ENCODE data around the gene GPC6. TPM values are rescaled to one million over a fixed set of nuclear protein-coding genes. Genes with fewer than 3 reads are reported as not detected.

Gene GPC6
- total and polyA plus RNA-seq, 9 of the 15 experiments (the other 6 are each of a cell fraction or from before 2014, with no cell fraction given) = under 0.01 to 0.20 (median 0.01) TPM; not detected in 4

DNA sequence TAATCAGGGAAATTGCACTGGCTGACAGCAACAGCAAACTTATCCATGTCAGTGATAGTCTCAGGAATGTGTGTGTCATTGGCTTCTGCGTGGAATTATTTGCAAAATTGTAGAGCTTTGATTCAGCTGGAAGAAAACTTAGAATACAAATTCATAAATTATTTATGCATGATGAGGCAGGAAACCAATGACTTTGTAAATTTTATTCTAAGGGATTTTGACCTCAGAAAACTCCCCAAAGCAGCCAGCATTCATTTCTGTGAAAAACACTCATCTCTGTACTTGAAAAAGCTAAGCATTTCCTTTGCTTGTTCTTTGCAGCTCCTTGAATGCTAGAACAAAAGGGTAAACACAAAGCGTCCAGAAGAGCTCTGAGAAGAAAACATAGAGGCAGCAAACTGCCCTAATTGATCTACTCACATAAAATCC is 1090.5 kb downstream of the GPC6 start:
- H3K4me2 ChIP-seq (ENCODE audit: insufficient read depth, low read length) = no peak overlapping the region
- H3K36me3 ChIP-seq (ENCODE audit: control insufficient read depth, insufficient read depth, low read length) = no peaks in the 10 kb centered on the region
- ChIA-PET CTCF (ENCODE audit: low intra/inter-chr PET ratio) (no interaction called here), POLR2A (no interaction called here)
- ATAC-seq = no peak
- no TSS peak for BruUV-seq (replicated peaks)
- intact Hi-C loops (cut with micrococcal nuclease) (no loop called here), in situ Hi-C loops (cut with MboI) (no loop called here)
- no peak overlapping the region for H3K27ac ChIP-seq (ENCODE audit: extremely low read depth, low read depth, low read length)
- 0% methylated on average over 2 of the region's 2 CpGs for WGBS (ENCODE audit: insufficient coverage, low coverage, missing lambda C conversion rate)
- no peak overlapping the region for H3K4me3 ChIP-seq
- H2AFZ ChIP-seq (ENCODE audit: low read depth, low read length) = no peak overlapping the region
- no peaks in the 10 kb centered on the region for H3K9me3 ChIP-seq (replicated peaks; ENCODE audit: control insufficient read depth, insufficient read depth, low read depth, low read length)
- FAIRE-seq = no peak
- no peaks in the 10 kb centered on the region for H3K9me1 ChIP-seq (ENCODE audit: control insufficient read depth, insufficient read depth, low read length)
- H3K4me1 ChIP-seq (replicated peaks in 1 of 2; ENCODE audit: control insufficient read depth in 2 of 2, insufficient read depth in 2 of 2, low read length in 2 of 2) = no peaks in the 10 kb centered on the region
- no peak overlapping the region for H3K9ac ChIP-seq (ENCODE audit: insufficient read depth in 1 of 2, low read depth in 2 of 2, low read length in 2 of 2)
- no peaks in the 10 kb centered on the region for H4K20me1 ChIP-seq (replicated peaks; ENCODE audit: control insufficient read depth, insufficient read depth, low read length)
- no peaks in the 10 kb centered on the region for H3K27me3 ChIP-seq (ENCODE audit: control insufficient read depth in 2 of 2, insufficient read depth in 2 of 2, low read length in 2 of 2)
- no peak for DNase-seq (ENCODE audit: extremely low read depth in 1 of 4, low spot score in 3 of 4)
- H3K79me2 ChIP-seq (ENCODE audit: control insufficient read depth, insufficient read depth, low read length) = no peaks in the 10 kb centered on the region
- TF ChIP-seq ZBTB7A (IDR thresholded peaks at IDR 0.05; ENCODE audit: borderline replicate concordance, control insufficient read depth, low read depth, low read length) (no peak), CSDE1 (IDR thresholded peaks at IDR 0.05) (no peak), TBL1XR1 (IDR thresholded peaks at IDR 0.05; ENCODE audit: low read length in 2 of 2) (no peak), ETV1 (tag; conservative IDR thresholded peaks at IDR 0.05; ENCODE audit: low read depth) (no peak), PURB (CRISPR knock-in tag; IDR thresholded peaks at IDR 0.05; ENCODE audit: low read depth) (no peak), SIRT6 (IDR thresholded peaks at IDR 0.05; ENCODE audit: low read depth, low read length) (no peak), IFI16 (CRISPR knock-in tag; IDR thresholded peaks at IDR 0.05) (no peak)
- TF ChIP-seq, protein P1, sequence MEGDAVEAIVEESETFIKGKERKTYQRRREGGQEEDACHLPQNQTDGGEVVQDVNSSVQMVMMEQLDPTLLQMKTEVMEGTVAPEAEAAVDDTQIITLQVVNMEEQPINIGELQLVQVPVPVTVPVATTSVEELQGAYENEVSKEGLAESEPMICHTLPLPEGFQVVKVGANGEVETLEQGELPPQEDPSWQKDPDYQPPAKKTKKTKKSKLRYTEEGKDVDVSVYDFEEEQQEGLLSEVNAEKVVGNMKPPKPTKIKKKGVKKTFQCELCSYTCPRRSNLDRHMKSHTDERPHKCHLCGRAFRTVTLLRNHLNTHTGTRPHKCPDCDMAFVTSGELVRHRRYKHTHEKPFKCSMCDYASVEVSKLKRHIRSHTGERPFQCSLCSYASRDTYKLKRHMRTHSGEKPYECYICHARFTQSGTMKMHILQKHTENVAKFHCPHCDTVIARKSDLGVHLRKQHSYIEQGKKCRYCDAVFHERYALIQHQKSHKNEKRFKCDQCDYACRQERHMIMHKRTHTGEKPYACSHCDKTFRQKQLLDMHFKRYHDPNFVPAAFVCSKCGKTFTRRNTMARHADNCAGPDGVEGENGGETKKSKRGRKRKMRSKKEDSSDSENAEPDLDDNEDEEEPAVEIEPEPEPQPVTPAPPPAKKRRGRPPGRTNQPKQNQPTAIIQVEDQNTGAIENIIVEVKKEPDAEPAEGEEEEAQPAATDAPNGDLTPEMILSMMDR (IDR thresholded peaks at IDR 0.05 in 2 of 3, conservative IDR thresholded peaks at IDR 0.05 in 1 of 3; ENCODE audit: insufficient read depth in 2 of 3, low read depth in 1 of 3, low read length in 3 of 3) = no peak
- TF ChIP-seq, protein P2, sequence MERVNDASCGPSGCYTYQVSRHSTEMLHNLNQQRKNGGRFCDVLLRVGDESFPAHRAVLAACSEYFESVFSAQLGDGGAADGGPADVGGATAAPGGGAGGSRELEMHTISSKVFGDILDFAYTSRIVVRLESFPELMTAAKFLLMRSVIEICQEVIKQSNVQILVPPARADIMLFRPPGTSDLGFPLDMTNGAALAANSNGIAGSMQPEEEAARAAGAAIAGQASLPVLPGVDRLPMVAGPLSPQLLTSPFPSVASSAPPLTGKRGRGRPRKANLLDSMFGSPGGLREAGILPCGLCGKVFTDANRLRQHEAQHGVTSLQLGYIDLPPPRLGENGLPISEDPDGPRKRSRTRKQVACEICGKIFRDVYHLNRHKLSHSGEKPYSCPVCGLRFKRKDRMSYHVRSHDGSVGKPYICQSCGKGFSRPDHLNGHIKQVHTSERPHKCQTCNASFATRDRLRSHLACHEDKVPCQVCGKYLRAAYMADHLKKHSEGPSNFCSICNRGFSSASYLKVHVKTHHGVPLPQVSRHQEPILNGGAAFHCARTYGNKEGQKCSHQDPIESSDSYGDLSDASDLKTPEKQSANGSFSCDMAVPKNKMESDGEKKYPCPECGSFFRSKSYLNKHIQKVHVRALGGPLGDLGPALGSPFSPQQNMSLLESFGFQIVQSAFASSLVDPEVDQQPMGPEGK (CRISPR knock-in tag; IDR thresholded peaks at IDR 0.05; ENCODE audit: borderline replicate concordance) = no peak
- TF ChIP-seq, protein P3, sequence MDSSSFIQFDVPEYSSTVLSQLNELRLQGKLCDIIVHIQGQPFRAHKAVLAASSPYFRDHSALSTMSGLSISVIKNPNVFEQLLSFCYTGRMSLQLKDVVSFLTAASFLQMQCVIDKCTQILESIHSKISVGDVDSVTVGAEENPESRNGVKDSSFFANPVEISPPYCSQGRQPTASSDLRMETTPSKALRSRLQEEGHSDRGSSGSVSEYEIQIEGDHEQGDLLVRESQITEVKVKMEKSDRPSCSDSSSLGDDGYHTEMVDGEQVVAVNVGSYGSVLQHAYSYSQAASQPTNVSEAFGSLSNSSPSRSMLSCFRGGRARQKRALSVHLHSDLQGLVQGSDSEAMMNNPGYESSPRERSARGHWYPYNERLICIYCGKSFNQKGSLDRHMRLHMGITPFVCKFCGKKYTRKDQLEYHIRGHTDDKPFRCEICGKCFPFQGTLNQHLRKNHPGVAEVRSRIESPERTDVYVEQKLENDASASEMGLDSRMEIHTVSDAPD (CRISPR knock-in tag; IDR thresholded peaks at IDR 0.05) = no peak
- TF ChIP-seq, protein P4, sequence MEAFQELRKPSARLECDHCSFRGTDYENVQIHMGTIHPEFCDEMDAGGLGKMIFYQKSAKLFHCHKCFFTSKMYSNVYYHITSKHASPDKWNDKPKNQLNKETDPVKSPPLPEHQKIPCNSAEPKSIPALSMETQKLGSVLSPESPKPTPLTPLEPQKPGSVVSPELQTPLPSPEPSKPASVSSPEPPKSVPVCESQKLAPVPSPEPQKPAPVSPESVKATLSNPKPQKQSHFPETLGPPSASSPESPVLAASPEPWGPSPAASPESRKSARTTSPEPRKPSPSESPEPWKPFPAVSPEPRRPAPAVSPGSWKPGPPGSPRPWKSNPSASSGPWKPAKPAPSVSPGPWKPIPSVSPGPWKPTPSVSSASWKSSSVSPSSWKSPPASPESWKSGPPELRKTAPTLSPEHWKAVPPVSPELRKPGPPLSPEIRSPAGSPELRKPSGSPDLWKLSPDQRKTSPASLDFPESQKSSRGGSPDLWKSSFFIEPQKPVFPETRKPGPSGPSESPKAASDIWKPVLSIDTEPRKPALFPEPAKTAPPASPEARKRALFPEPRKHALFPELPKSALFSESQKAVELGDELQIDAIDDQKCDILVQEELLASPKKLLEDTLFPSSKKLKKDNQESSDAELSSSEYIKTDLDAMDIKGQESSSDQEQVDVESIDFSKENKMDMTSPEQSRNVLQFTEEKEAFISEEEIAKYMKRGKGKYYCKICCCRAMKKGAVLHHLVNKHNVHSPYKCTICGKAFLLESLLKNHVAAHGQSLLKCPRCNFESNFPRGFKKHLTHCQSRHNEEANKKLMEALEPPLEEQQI (IDR thresholded peaks at IDR 0.05) = no peak
- TF ChIP-seq, protein P5, sequence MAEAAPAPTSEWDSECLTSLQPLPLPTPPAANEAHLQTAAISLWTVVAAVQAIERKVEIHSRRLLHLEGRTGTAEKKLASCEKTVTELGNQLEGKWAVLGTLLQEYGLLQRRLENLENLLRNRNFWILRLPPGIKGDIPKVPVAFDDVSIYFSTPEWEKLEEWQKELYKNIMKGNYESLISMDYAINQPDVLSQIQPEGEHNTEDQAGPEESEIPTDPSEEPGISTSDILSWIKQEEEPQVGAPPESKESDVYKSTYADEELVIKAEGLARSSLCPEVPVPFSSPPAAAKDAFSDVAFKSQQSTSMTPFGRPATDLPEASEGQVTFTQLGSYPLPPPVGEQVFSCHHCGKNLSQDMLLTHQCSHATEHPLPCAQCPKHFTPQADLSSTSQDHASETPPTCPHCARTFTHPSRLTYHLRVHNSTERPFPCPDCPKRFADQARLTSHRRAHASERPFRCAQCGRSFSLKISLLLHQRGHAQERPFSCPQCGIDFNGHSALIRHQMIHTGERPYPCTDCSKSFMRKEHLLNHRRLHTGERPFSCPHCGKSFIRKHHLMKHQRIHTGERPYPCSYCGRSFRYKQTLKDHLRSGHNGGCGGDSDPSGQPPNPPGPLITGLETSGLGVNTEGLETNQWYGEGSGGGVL (CRISPR knock-in tag; IDR thresholded peaks at IDR 0.05) = no peak
